DOHH2 (cell line): Measurements from ENCODE around the gene HENMT1.

ENCODE experiments used
- H3F3A ChIP-seq: fragments of 200-600 bp; sonication (generic), shearing (Covaris generic); 2 replicates; pipeline ENCODE4 v1.6.0; 2016; ENCODE audit warnings: antibody characterized with exemption, mild to moderate bottlenecking; ENCODE audit not compliant: control insufficient read depth, insufficient read depth
- H3K27ac ChIP-seq: fragments of 200-600 bp; sonication (generic); 2 replicates; pipeline ENCODE4 v1.5.1; 2014; ENCODE audit warnings: low read depth, mild to moderate bottlenecking, low read length, moderate library complexity
- H3K27me3 ChIP-seq: fragments of 200-600 bp; sonication (generic); 2 replicates; pipeline ENCODE4 v1.6.1; 2014; ENCODE audit warnings: mild to moderate bottlenecking, low read length, mixed read lengths; ENCODE audit not compliant: control insufficient read depth
- H3K36me3 ChIP-seq: fragments of 200-600 bp; sonication (generic); 2 replicates; pipeline ENCODE4 v1.6.1; 2014; ENCODE audit warnings: mild to moderate bottlenecking, low read length, moderate library complexity, mixed read lengths; ENCODE audit not compliant: control insufficient read depth
- H3K4me1 ChIP-seq: fragments of 200-600 bp; sonication (generic); 2 replicates; pipeline ENCODE4 v1.6.1; 2014; ENCODE audit warnings: mild to moderate bottlenecking, low read length, mixed read lengths; ENCODE audit not compliant: control insufficient read depth
- H3K4me2 ChIP-seq: fragments of 200-600 bp; sonication (generic); 2 replicates; pipeline ENCODE4 v1.6.0; 2014; ENCODE audit warnings: mild to moderate bottlenecking, low read length, moderate library complexity
- H3K4me3 ChIP-seq: fragments of 200-600 bp; sonication (generic); 2 replicates; pipeline ENCODE4 v1.5.1; 2014; ENCODE audit warnings: mild to moderate bottlenecking, low read length, mixed read lengths
- H3K79me2 ChIP-seq: fragments of 200-600 bp; sonication (generic); 2 replicates; pipeline ENCODE4 v1.6.1; 2014; ENCODE audit warnings: mild to moderate bottlenecking, low read length, mixed read lengths; ENCODE audit not compliant: control insufficient read depth
- H3K9me2 ChIP-seq: fragments of 200-600 bp; sonication (generic); replicated peaks from 2 replicates; pipeline ENCODE4 v1.6.1; 2014; ENCODE audit warnings: mild to moderate bottlenecking, low read length, mixed read lengths; ENCODE audit not compliant: control insufficient read depth
- H3K9me3 ChIP-seq: fragments of 200-600 bp; sonication (generic); 2 replicates; pipeline ENCODE4 v1.6.1; 2014; ENCODE audit warnings: antibody characterized with exemption, low read length, mixed read lengths; ENCODE audit not compliant: control insufficient read depth, insufficient read depth
- H4K20me1 ChIP-seq: fragments of 200-600 bp; sonication (generic); 2 replicates; pipeline ENCODE4 v1.6.0; 2014; ENCODE audit warnings: low read depth, mild to moderate bottlenecking, antibody characterized with exemption, low read length, moderate library complexity; ENCODE audit not compliant: control insufficient read depth, insufficient read depth
- EZH2phosphoT487 ChIP-seq: fragments of 200-600 bp; sonication (generic); IDR thresholded peaks from 2 replicates; pipeline ENCODE4 v1.6.1; 2017; ENCODE audit warnings: borderline replicate concordance, mild to moderate bottlenecking, antibody characterized with exemption, low read length, moderate library complexity, mixed read lengths
- TF ChIP-seq, protein P1 (sequence below): fragments of 200-600 bp; sonication (generic); IDR thresholded peaks from one replicate; pipeline ENCODE4 v1.5.1; 2014; ENCODE audit warnings: antibody characterized with exemption, mild to moderate bottlenecking, low read depth, low read length; ENCODE audit not compliant: poor library complexity, severe bottlenecking

HENMT1 gene

DNA sequence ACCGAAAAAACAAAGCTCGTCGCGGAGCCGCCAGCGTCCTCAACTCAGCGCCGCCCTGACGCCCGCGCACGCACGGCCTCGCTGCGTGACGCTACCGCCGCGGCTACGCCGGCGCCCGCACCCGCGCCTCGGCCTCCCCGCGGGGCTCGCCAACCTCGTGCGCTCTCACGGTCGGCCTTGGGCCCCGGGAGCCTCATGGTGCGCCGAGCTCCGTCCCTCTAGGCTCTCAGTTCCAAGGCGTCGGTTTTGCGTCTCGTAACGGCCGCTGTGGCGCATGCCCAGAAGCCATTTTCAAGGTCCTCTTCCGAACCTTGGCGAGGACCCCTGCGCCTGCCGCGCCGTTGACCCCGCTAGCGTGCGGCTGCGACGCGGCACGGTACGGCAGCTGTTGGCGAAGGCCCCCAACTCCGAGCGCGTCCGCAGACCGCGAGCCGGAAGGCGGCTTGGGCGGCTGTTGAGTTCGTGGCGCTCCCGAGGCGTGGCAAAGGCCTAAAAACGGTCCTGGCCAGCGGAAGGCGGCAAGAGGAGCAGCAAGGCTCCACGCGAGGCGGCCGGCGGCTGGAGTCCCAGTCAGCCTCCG lies at the start of gene HENMT1:
HENMT1 (minus strand) TSS at position 64 of the 580 bp plus-strand sequence. CDS start 1,209 bp downstream, outside the sequence.
- peaks cover 29% of the 10 kb centered on the region for H3K4me1 ChIP-seq
- H4K20me1 ChIP-seq = no peaks in the 10 kb centered on the region
- H3K27ac ChIP-seq = peak within 1 kb of the TSS; percentile 70
- peak within 1 kb of the TSS; percentile 80 for H3K4me2 ChIP-seq
- H3K36me3 ChIP-seq = no peaks in the 10 kb centered on the region
- TF ChIP-seq, protein P1, sequence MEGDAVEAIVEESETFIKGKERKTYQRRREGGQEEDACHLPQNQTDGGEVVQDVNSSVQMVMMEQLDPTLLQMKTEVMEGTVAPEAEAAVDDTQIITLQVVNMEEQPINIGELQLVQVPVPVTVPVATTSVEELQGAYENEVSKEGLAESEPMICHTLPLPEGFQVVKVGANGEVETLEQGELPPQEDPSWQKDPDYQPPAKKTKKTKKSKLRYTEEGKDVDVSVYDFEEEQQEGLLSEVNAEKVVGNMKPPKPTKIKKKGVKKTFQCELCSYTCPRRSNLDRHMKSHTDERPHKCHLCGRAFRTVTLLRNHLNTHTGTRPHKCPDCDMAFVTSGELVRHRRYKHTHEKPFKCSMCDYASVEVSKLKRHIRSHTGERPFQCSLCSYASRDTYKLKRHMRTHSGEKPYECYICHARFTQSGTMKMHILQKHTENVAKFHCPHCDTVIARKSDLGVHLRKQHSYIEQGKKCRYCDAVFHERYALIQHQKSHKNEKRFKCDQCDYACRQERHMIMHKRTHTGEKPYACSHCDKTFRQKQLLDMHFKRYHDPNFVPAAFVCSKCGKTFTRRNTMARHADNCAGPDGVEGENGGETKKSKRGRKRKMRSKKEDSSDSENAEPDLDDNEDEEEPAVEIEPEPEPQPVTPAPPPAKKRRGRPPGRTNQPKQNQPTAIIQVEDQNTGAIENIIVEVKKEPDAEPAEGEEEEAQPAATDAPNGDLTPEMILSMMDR = no peak
- no peak for TF ChIP-seq EZH2phosphoT487
- no peaks in the 10 kb centered on the region for H3K9me2 ChIP-seq
- peaks cover 8% of the 10 kb centered on the region; the same call in 1 of the 2 replicates for H3F3A ChIP-seq
- H3K27me3 ChIP-seq = no peaks in the 10 kb centered on the region
- H3K9me3 ChIP-seq = no peaks in the 10 kb centered on the region
- H3K4me3 ChIP-seq = peak within 1 kb of the TSS; percentile 71
- peaks cover 11% of the 10 kb centered on the region for H3K79me2 ChIP-seq

DNA sequence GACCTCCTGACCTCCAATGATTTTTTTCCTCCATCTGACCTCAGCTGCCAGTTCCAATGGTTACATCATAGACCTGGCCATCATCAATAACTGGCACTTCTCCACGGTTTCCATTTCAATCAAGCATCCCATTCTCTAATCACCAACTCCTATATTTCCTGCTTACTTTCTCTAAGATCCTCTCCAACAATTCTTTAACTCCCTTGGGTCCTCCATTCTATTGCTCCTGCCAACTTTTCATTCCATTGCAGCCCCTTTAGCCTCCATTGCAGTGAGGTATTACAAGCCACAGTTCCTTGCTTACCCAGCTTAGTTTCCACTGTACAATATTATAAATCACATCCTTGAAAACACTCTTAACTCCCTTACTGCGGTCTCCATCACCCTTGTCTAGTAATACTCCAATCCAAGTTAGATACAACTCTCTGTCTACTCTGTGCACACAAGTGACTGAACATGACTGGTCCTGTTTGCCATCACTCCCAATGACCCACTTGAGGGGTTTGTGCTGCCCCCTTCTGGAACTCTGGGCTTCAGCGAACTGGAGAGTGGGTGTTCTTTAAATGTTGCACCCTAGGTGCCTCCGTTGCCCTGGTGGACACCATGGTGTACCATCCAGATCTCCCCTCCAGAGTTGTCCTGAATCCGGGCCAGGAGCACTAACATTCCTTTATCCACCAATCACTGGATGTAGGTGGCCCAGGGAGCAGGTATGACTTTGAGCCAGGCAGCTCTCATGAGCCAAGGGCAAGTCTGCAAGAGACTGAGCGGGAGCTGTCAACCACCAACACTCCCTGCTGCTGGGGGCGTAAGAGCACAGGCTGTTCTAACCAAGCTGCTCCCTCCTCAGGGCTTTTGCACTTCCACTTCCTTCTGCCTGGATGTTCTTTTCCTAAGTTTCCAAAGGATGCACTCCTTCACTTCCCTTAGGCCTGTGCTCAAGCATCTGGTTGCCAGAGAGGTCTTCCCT lies 48.1 kb upstream of the HENMT1 start:
- TF ChIP-seq, protein P1 = peak; percentile 61
- TF ChIP-seq EZH2phosphoT487 = no peak
- H3K27ac ChIP-seq = no peak overlapping the region
- H3K79me2 ChIP-seq = no peaks in the 10 kb centered on the region
- no peaks in the 10 kb centered on the region for H4K20me1 ChIP-seq
- H3K9me2 ChIP-seq = no peaks in the 10 kb centered on the region
- H3K4me3 ChIP-seq = no peak overlapping the region
- no peaks in the 10 kb centered on the region for H3K36me3 ChIP-seq
- no peaks in the 10 kb centered on the region; the same call in 1 of the 2 replicates for H3F3A ChIP-seq
- no peaks in the 10 kb centered on the region for H3K9me3 ChIP-seq
- peaks cover 2% of the 10 kb centered on the region; the same call in 1 of the 2 replicates for H3K27me3 ChIP-seq
- H3K4me2 ChIP-seq = no peak overlapping the region
- peaks cover 4% of the 10 kb centered on the region for H3K4me1 ChIP-seq

DNA sequence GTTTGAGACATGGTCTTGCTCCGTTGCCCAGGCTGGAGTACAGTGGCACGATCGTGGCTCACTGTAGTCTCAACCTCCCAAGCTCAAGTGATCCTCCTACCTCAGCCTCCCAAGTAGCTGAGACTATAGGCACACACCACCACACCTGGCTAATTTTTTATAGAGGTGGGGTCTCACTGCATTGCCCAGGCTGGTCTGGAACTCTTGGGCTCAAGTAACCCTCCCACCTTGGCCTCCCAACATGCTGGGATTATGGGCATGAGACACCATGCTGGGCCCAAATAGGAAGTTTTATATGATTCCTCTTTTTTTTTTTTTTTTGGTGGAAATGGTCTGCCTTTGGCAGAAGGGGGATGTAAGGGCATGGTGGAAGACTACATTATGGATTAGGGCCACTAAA lies 45.8 kb upstream of the HENMT1 start:
- Histone ChIP-seq H3K4me2 (no peak overlapping the region), H3K4me1 (peaks cover 21% of the 10 kb centered on the region), H3F3A (peaks cover 22% of the 10 kb centered on the region), H3K79me2 (no peaks in the 10 kb centered on the region), H3K36me3 (peaks cover 5% of the 10 kb centered on the region), H3K27ac (no peak overlapping the region), H3K9me3 (no peaks in the 10 kb centered on the region), H3K4me3 (no peak overlapping the region), H3K27me3 (peaks cover 2% of the 10 kb centered on the region; the same call in 1 of the 2 replicates), H3K9me2 (no peaks in the 10 kb centered on the region), H4K20me1 (no peaks in the 10 kb centered on the region)
- no peak for TF ChIP-seq EZH2phosphoT487
- TF ChIP-seq, protein P1 = no peak
